H1 (cell line): ENCODE results near the gene DCP1B. TPM values are rescaled to one million over a fixed set of nuclear protein-coding genes. Genes with fewer than 3 reads are reported as not detected.

Experiments used
- FOSL1 ChIP-seq: IDR thresholded peaks from 2 replicates; pipeline ENCODE4 v1.6.1; 2011; ENCODE audit warnings: mild to moderate bottlenecking, low read depth, low read length, moderate library complexity; ENCODE audit not compliant: insufficient read depth
- JUND ChIP-seq: IDR thresholded peaks from 2 replicates; pipeline ENCODE4 v1.6.1; 2011; ENCODE audit warnings: mild to moderate bottlenecking, improper control_type of control experiment, low read length
- NRF1 ChIP-seq: IDR thresholded peaks from 2 replicates; pipeline ENCODE4 v1.6.1; 2011; ENCODE audit warnings: mild to moderate bottlenecking, low read depth, low read length, improper control_type of control experiment
- TEAD4 ChIP-seq: IDR thresholded peaks from 2 replicates; pipeline ENCODE4 v1.6.1; 2012; ENCODE audit warnings: low read depth, low read length, inconsistent platforms, mixed read lengths
- YY1 ChIP-seq: IDR thresholded peaks from 2 replicates; pipeline ENCODE4 v1.6.1; 2011; ENCODE audit warnings: low read depth, mild to moderate bottlenecking, low read length
- polyA plus RNA-seq, 7 experiments: library from polyadenylated mRNA; depleted of rRNA in 3 of 7; stranded (reverse) in 5 of 7; unstranded in 2 of 7; fragments of >200 nt in 5 of 7; fragments of 200-250 nt in 2 of 7; gene quantifications; 1 replicate in 5 of 7; 2 replicates in 1 of 7; 4 replicates in 1 of 7; pipeline versions ENCODE4 v1.2.1 to v1.2.3, GENCODE V29; 2011 to 2013; ENCODE audit warnings: missing spikeins in 2 of 7, mixed read lengths in 2 of 7
- total RNA-seq: library from RNA; stranded (reverse); fragmentation: NEBNext Ultra II Directional; extraction: Animal tissue kit (Norgen Biotek cat#: 25700); gene quantifications from 2 replicates; pipeline ENCODE4 v1.2.1, GENCODE V29; 2021

DCP1B gene
- total and polyA plus RNA-seq, 2 of the 8 experiments (the other 6 are each of a cell fraction or from before 2014, with no cell fraction given) = 14.8 to 29.0 TPM

GRCh38 chr12:1922985-1923384 lies 81.3 kb downstream of the DCP1B start (continued):
- no peak for TF ChIP-seq YY1
- no peak for TF ChIP-seq NRF1
- TF ChIP-seq JUND = no peak
- no peak for TF ChIP-seq FOSL1
- TF ChIP-seq TEAD4 = no peak
